CD1c-positive myeloid dendritic cell (primary cell): ENCODE data around the gene ZNF221.
A peak's percentile ranks its signal among the peaks of the same experiment; 100 is the strongest.
"Not testable (repeated sequence)": the region's sequence is repeated elsewhere in the genome, so short reads cannot be mapped to it uniquely, and the experiment has no call there.

ENCODE experiments used
- DNase-seq: peaks from one replicate; pipeline ENCODE4 v3.0.0-alpha.2; 2016; ENCODE audit errors: extremely low spot score

The ZNF221 gene

DNA sequence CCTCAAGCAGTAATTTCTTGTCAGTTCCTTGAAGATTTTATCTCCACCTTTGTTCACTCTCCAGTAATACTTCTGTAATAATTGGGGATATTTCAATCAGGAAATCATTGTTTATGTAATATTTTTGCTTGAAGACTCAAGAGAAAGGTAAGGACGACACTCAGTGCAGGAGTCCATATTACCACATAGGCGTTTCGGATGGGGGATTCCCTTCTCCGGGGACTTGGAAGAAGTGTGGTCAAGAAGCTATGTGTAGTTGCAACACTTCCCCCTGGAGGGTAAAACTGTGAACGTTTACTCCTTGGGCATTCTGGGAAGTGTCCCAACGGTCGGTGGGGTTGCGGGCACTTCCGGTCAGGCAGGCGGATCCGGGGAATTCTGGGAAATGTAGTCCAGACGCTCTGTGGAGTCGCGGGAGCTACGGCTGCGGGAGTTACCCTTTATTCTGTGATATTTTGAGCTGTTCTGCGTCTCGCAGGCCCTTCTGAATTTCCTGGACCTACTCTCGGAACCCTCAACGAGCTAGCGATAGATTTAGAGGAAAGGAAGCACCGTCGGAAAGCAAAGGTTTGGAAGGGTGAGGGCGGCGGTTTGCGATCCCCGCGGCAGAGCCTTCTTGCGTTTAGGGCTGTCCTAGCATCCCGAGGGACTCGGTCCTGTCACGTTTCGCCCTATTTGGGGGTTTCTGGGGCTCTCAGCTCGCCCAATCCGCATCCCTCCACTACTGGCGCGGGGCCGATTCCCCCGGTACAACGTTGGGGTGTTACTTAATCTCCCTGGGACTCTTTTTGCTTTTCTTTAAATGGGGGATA is at the start of gene ZNF221:
Gene ZNF221 (plus strand): TSS at position 395 of the 812 bp plus-strand sequence. CDS start 11,499 bp downstream, outside the sequence.
- peak; percentile 94 for DNase-seq

DNA sequence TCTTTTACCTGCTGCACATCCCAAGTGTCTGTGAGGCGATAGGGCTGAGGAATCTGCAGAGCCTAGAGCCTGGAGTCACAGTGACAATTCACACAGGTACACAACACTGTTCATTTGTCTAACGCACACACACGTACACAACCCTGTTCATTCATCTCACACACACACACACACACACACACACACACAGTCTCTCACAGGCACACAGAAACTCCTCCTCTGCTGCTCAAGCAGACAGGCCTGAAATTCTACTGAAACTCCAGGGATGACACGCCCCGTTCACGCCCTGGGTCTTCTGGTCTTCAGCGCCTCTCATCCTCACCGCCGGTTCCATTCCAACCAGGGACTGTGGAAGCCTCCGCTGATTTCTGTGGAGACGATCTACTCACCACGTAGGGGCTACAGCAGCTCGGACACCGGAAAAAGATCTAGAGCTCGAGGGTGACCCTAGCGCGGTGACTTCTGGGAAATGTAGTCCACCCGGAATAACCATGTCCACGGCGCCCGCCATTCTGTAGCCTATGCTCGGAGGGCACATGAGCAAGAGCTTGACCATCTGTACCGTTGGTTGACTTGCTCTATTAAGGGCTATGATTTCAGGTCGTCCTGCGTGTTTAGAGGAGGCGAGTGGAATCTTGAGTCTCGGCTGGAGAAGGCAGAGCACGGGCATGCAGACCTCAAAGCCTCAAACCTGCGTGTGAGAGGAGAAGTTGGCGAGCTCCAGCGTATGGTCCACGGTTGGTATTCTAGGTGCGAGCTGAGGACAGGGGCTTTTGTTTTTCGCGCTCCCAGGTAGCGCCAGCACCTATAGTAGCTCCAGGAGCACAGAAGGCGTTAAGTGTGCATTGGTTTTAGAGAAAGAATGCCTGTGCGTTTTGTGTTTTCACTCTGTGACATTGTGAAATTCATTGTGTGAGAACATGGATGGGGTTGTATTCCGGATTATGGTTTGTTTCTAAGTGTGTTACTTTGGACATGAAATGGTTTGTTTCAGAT is 49.3 kb upstream of the ZNF221 start:
- DNase-seq, result peak; percentile 75

DNA sequence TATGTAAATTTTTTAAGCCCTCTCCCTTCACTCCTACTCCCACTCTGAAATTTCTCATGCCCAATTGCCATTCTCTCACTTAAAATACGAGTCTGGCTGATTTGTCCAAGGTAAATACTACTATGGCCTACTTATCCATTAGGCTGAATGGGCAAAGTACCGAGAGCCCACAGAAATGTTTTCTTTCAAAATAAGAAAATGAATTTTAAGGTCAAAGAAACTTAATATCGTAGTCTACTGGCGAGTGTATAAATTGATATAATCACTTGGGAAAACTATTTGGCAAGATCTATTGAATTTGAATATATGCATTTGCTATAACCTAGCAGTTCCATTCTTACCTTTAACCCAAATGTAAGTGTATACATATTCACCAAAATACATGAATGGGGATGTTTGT is 48.6 kb upstream of the ZNF221 start:
- DNase-seq, result no peak

DNA sequence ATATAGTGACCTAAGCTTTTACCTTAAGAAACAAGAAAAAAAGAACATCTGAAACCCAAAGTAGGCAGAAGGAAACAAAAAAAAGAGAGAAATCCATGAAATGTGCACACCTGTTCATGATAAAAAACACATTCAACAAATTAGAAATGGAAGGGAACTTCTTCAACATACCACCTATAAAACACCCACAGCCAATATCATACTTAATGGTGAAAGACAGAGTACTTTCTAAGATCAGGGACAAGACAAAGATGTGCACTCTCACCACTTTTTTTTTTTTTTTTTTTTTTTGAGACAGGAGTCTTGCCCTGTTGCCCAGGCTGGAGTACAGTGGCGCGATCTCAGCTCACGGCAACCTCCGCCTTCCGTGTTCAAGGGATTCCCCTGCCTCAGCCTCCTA is 45.1 kb upstream of the ZNF221 start:
- DNase-seq, result no peak

DNA sequence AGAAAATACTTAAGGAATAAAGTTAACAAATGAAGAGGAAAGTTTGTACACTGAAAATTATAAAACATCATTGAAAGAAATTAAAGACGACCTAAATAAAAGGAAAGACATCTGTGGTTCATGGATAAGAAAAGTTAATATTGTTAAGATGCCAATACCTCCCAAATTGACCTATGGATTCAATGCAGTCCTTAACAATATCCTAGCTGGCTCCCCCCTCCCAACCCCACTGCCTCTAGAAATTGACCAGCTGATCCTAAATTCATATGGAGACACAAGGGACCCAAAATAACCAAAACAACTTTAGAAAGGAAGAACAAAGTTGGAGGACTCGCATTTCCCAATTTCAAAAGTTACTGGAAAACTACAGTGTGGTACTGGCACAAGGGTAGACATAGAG is 44.3 kb upstream of the ZNF221 start:
- no peak for DNase-seq

DNA sequence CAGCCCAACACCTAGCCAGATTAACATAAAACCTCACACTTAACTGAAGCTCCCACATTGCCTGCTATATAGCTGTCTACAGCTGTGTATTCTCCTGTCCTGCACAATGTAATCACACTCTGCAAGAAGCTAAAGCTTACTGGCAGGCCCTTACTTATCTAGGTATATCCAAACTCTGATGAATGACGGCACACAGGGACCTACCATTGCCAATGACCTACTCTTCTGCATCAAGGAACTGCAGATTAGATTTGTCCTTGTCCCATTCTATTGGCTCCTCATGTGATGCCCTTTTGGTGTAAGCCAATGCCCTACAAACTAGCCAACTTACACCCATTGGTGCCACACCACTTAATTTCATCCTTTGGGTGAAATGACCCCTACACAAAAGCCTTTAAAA is 42.4 kb upstream of the ZNF221 start:
- DNase-seq, result no peak

DNA sequence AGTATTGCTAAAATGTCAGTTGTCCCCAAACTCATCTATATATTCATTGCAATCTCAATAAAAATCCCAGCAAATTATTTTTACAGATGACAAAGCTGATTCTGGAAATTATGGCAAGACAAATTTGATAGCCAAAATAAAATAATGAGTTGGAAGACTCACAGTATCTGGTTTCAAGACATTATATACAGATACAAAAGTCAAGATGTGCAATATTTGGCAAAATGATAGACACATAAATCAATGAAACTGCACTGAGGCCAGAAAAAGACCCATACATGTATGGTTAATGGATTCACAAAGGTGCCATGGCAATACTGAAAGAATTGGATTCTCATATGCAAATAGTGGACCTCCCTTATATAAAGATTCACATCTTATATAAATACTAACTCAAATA is 40.1 kb upstream of the ZNF221 start:
- DNase-seq, result no peak

DNA sequence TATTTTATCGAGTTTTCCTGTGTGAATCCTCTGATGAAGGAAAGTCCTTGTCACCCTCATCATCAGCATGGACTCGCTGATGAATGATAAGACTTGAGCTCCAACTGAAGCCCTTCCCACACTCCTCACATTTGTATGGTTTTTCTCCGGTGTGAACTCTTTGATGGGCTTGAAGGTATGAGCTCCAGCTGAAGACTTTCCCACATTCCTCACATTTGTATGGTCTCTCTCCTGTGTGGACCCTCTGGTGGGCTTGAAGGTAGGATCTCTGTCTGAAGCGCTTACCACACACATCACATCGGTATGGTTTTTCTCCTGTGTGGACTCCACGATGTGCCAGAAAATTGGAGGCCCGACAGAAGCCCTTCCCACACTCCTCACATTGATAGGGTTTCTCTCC is 37.6 kb upstream of the ZNF221 start:
- DNase-seq, result no peak

DNA sequence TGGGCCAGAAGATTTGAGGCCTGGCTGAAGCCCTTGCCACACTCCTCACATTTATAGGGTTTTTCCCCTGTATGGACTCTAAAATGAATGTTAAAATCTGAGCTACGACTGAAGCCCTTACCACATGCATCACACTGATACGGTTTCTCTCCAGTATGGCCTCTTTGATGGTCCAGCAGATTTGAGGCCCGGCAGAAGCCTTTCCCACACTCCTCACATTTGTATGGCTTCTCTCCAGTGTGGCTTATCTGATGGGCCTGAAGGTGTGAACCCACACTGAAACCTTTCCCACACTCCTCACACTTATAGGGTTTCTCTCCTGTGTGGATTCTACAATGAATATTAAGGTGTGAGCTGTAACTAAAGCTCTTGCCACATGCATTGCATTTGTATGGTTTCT is 37.0 kb upstream of the ZNF221 start:
- no peak for DNase-seq

DNA sequence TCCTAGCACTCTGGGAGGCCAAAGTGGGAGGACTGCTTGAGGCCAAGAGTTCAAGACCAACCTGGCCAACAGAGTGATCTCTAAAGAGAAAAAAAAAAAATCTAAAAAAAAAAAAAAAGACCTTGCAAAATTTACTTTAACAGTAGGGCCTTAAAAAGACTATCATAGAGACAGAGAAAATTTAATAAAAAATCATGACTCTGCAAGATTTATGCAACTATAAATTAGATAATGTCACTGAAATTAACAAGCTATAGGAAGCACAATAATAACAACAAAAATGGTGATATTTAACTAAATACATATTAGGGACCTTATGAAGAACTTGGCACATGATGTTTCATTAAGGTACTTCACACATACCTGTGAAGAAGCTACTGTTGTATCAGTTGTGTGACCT is 27.2 kb upstream of the ZNF221 start:
- no peak for DNase-seq

DNA sequence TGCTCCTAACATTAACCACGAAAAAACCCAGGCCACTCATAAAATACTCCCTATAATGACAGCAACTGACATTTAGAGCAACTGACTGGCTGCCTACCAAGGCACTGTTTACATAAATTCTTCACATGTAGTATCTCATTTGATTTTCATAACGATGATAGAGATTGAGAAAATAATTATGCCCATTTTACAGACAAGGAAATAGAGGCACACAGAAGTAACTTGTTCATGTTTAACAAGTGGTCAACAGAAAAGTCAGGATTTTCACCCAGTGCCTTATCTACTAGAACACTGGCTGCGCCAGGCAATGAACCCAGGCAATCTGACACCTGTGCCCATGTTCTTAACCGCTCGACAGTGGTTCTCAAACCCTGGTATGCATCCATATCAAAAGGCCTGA is 22.2 kb upstream of the ZNF221 start:
- no peak for DNase-seq

DNA sequence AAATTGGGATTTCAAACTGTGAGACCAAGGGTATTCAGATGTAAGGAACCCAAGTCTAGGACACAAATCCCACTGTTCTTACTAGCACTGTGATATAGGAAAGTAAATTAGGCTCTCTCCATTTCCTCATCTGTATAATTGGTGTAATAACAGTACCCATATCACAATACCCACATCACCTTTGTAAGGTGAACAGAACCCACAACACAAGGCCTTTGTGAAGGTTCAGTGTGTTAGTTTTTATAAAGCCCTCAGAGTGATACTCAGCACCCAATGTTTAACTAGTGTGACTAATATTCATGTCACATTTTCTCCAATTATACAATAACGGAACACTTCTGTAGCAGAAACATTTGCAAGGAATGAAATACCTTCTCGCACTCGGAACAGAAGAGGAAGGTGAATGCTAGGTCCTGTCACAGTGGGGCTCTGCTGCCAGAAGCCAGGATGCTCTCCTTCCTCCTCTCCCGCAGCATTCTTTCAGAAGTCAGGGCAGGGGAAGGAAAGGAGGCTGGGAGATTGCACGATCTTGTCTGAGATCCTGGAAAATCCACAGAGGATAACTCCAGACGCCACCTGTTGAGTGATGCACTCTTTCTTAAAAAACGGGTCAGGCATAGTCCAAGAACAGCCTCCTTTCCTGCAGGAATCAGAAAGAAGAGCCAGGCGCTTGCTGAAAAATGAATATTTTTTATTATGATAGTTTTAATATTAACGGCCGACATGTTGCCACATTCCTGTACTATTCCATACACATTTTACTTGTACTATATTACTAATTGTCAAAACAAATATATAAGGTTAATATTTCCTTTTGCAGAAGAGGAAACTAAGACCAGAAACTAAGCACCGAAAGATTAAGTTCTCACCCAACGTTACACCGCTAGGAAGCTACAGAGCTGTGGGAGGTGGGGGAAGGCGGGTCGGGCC is 16.7 kb upstream of the ZNF221 start:
- no peak for DNase-seq

DNA sequence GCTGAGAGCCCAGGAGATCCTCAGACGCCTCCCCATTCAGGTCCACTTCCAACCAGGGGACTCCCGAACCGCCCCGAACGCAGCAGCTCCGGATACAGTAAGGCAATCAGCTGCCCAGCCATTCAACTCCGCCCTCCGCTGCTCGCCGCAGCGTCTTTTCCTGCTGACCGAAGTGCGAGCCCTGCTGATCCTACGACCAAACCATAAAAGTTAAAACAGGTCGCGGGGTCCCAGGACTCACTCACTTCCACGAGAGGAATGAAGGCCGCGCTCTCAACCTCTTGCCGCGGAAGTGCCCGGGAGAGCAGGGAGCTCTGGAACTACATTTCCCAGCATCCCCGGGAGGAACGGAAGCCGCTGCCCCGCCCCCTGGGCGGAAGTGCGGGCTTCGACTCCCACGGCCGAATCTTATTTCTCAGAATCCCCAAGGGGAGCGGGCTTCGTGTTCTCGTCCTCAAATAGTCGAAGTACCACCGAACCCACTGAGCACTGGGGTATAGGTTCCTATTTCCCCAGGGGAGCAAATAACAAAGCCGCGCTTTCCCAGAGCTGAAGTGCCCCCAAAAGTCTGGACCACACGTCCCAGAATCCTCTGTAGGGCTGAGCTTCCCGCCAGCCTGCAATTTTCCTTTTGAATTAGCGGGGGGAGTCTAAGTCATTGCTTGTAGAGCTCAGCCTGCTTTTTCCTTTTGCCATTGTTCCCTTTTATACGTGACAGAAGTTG is 15.9 kb upstream of the ZNF221 start, which contains the start of gene ZNF45:
Gene ZNF45 (minus strand): TSS at position 298 of the 724 bp plus-strand sequence. CDS start 13,097 bp downstream, outside the sequence.
- DNase-seq, result peak; percentile 95

DNA sequence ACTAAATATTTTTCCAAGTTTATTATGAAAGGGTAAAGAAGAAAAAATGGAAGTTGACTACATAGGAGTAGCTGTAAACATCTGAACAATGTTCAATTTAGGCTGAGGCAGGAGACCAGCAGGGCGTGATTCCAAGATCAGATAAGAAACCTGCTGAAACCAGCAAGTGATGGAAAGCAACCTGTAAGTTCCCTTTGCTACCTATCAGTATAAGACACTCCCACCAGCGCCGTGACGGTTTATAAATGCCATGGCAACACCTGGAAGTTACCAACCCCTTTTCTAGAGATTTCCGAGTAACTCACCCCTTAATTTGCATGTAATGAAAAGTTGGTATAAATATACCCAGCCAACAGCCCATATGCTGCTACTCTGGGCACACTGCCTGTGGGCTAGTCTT is 14.8 kb upstream of the ZNF221 start:
- DNase-seq, result no peak

DNA sequence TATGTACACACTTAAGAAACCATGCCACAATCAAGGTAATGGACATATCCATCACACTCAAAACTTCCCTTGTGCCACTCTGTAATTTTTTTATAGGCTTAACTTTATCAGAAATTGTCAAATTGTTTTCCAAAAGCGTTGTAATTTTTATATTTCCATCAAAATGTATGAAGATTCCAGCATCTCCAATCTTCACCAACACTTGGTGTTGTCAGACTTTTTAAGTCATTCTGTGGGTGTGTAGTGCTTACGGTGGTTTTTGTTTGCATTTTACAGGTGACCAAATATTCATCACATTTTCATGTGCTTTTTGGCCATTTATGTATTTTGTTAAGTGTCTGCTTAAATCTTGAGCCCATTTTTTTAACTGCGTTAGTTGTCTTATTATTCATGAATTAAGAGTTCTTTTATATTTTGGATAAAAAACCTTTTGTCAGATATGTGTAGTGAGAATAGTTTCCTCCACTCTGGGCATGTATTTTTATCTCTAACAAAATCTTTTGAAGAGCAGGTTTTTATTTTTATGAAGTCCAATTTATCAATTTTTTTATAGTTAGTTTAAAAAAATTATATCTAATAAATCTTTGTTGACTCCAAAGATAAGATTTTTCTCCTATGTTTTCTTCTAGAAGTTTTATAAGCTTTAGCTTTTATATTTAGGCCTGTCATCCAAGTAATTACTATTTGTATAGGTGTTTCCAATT is 11.3 kb upstream of the ZNF221 start:
- no peak for DNase-seq

DNA sequence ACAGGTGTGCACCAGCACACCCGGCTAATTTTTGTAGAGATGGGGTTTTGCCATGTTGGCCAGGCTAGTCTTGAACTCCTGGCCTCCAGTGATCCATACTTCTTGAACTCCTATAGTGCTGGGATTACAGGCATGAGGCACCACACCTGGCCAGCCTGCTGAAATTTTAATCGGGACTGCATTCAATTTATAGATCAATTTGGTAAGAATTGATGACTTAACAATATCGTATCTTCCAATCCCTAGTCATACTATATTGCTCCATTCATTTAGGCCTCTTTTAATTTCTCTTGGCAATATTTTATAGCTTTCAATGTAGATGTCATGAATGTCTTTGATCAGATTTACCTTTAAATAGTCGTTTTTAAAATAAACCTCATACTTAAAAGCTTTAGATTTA is 10.3 kb upstream of the ZNF221 start:
- no peak for DNase-seq

DNA sequence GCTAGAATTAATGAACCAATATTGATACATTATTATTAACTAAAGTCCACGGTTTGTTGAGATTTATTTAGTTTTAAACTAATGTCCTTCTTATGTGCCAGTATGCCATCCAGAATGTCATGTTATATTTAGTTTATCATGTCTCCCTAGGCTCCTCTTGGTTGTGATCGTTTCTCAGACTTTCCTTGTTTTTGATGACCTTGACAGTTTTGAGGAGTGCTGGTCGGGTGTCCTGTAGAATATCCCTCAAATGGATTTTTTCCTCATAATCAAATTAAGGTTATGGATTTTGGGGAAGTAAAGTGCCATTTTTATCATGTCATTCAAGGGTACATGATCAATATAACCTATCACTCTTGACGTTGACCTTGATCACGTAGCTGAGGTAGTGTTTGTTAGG is 9.8 kb upstream of the ZNF221 start:
- DNase-seq, result no peak

DNA sequence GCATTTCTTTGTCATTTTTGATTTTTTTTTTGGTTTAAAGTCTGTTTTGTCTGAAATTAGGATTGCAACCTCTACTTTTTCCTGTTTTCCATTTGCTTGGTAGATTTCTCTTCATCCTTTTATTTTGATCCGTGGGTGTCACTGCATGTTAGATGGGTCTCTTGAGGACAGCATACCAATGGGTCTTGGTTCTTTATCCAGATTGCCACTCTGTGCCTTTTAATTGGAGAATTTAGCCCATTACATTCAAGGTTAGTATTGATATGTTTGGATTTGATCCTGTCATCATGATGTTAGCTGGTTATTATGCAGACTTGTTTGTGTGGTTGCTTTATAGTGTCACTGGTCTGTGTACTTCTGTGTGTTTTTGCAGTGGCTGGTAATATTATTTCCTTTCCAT is 3.6 kb upstream of the ZNF221 start:
- DNase-seq, result not testable (repeated sequence)

DNA sequence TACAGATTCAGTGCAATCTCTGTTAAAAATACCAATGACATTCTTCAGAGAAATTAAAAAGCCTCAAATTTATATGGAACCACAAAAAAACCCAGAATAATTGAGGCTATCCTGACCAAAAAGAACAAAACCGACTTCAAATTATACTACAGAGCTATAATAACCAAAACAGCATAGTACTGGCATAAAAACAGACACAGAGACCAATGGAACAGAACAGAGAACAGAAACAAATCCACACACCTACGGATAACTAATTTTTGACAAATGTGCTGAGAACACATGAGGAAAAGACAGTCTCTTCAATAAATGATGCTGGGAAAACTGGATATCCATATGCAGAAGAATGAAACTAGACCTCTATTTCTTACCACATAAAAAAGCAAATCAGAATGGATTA is 1.2 kb upstream of the ZNF221 start:
- DNase-seq, result not testable (repeated sequence)

DNA sequence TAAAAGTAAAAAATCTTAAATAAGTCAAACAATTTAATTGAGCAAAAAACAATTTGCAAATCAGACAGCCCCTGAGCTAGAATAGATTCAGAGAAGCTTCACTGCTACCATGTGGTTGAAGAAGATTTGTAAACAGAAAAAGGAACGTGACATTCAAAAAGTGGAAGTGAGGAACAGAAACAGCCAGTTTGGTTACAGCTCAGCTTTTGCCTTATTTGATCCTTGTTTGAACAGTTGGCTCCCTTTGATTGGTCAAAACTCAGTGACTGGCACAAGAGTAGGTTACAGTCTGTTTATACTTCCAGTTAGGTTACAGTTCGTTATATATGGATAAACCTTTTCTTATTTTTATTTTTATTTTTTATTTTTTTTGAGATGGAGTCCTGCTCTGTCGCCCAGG is 5.8 kb downstream of the ZNF221 start:
- DNase-seq, result peak; percentile 38
